Stimulated activated CD8-positive, alpha-beta memory T cell treated with anti-CD3 and anti-CD28 coated beads, Interleukin-7, amount 100 ng/mL, for 4 hours (primary cell): ENCODE results near the gene NARS2.
"Not testable (repeated sequence)": the region's sequence is repeated elsewhere in the genome, so short reads cannot be mapped to it uniquely, and the experiment has no call there.

Experiments
- DNase-seq, 2 donors: peaks; one replicate each; pipeline ENCODE4 v3.0.0-alpha.2; 2020; ENCODE audit warnings: low read depth in 2 of 2

NARS2 gene

DNA sequence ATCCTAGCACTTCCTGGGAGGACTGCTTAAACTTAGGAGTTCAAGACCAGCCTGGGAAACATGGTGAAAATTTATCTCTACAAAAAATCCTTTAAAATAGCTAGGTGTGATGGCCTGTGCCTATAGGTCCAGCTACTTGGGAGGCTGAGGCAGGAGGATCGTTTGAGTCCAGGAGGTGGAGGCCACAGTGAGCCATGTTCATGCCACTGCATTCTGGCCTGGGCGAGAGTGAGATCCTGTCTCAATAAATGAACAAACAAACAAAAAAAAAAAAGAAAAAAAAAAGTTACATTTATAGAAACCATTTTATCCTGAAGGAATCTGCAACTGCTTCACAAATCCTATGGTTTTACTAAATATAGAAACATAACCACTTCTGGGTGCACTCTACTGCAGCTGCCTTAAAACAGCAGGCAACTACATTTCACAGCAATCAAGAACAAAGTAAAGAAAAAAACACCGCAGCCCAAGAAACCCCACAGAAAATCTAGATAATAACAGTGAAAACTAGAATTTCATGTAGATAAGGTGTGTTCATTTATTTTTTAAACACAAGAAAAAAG lies 81.2 kb downstream of the NARS2 start:
- DNase-seq = no peak

DNA sequence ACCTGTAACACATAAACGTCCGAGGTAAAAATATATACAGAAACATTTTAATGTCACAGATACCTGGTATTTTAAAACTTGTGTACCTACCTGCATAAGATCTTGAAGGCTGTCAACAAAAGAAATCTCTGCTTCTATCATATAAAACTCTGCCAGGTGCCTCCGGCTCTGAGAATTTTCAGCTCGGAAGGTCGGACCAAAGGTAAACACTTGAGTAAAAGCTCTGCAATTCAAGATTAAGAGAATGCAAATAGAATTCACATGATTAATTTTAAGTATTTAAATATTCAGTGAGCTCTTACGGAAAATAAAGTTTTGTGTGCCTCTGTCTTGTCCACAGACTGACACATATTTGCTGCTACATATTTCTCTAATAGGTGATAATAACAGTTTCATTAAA lies 81.7 kb downstream of the NARS2 start:
- DNase-seq = no peak

DNA sequence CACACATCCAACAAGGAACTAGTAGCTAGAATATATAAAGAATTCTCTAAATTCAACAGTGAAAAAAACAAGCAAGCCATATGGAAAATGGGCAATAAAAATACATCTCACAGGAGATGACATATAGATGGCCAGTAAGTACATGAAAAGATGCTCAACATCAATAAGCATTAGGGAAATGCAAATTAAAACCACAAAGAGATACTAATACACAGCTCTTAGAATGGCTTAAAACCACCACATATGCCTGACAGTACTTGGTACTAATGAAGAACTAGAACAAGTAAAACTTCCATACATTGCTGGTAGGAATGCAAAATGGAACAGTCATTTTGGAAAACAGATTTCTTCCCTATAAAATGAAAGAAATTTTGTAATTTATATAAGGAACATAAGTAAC lies 85.5 kb downstream of the NARS2 start:
- DNase-seq = no peak

DNA sequence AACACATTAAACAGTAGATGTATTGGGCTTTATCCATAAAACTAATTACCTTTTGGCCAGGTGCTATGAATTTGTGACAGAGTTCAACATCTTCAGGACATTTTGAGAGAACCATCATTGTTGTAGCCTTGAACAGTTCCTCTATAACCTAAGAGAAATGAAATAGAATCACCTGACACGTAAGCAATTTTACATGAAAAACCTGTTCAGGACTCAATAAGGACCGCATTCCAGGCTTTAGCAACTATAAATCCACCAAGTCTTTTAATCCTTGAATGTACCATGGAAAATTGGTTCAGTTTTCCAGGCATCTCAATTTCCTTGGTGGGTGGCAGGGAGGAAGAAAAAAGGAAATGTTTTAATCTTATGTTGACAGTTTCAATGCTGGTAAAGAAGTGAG lies 96.1 kb downstream of the NARS2 start:
- no peak for DNase-seq

DNA sequence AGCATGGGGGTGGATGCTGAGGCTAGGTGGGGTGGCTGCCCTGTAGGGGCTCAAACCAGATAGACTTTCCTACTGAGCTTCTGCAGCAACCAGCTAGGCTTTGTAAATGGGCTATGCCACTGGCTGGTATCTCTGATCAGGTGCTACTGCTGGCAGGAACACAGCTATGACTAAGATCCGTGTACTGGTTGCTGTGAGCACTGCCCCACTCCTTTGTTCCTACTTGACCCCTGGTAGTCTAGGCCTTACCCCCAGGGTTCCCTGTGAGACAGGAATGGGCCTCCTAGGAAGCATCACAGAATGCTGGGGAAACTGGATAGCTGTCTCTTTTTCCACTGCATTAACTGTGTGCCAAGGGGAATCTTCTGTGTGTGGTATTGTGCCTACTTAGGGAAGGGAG lies 98.6 kb downstream of the NARS2 start:
- no peak for DNase-seq

DNA sequence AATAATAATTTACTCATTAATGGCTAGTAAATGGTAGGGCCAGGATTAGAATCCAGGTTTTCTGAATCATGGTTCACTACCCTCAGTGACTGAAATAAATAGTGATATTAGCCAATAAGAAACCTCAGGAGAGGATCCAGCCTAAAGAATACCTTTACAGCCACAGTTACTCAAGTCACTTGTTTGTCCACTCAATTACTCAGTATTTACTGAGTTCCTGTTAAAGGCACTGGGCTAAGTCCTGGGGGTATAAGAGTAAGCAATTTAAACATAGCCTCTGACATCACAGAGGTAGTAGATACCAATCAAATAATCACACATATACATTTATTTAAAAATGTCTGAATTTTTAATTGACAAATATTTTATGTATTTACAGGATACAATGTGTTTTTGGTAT lies 100.2 kb downstream of the NARS2 start:
- DNase-seq = no peak

DNA sequence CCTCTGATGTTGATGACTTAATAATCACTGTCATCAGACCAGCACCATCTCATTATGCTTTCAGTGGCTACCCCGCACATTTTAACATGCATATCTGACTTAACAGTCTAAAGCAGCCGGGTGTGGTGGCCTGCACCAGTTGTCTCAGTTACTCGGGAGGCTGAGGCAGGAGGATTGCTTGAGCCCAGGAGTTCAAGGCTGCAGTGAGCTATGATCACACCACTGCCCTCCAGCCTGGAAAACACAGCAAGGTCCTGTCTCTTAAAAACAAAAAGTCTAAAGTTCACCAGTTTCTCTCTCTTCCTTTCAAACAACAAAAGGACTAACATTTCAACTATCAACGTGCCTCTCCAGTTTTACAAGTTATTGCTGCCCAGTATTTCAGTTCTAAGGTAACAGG lies 101.8 kb downstream of the NARS2 start:
- DNase-seq = no peak

DNA sequence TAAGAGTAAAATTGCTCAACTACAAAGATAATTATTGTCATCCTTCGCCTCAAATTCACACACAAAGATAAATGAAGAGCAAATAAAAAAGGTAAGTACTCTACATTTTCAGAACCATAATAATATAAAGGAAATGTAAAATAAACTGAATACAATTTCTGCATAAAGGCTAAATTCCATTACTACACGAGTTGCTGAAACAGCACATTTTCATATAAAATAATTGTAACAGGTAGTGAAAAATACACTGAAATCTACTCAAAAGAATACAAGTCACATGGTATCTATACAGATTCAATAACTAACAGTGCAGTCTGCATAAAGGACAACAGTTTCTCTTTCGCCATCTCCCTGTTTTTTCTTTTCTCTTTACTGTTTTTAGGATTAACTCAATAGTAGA lies 102.3 kb downstream of the NARS2 start:
- DNase-seq = no peak

DNA sequence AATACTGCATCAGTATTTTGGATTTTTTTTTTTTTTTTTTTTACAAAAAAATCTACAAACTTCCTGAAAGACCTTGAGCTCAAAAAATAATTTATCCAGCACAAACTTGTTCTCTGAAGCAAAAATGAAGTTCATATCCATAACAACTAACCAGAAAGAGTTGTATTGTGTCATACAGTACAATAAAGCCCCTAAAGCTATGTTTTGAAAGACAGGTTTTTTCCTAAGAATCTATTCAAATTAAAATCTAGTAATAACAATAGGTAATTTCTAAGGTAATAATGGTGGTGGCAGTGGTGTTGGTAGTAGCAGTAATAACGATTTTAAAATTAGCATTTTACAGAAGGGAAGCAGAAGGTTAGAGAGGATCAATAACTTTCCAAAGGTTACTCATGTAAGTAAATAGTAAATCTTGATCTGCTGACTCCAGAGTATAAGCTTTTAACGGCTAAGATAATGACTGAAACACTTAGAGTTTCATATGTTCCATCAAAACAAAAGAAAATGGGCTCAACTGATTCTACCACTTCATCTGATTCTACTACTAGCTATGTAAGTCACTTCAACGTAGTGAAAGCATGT lies 103.7 kb downstream of the NARS2 start:
- no peak for DNase-seq

DNA sequence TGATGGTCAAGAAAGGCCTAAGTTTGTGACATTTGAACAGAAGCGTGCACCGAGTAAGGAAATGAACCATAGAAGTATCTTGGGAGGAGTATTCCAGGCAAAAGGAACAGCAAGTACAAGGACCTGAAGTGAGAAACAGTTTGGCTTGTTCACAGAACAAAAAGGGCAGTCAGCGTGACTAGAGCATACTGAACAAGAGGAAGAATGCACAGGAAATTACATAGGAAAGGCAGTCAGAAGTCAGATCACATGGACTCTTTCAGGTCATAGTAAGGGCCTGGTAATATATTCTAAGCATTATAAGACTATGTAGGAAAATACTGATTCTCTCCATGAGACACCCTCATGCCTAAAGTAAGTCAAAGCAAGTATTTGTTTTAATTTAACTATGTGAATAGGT lies 104.8 kb downstream of the NARS2 start:
- no peak for DNase-seq

DNA sequence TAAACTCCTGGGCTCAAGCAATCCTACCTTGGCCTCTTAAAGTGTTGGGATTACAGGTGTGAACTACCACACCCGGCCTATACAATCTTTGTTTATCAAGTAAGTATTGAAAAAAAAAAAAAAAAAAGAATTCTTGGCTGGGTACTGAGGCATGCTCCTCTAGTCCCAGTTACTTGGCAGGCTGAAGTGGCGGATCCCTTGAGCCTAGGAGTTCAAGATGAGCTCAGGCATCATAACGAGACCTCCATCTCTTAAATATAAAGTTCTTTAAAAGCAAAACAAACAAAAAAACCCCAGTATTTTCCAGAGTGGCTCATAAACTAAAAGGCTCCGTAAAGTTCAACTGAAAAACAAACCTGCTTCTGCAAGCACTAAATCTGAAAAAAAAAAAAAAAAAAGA lies 106.7 kb downstream of the NARS2 start:
- no peak for DNase-seq

DNA sequence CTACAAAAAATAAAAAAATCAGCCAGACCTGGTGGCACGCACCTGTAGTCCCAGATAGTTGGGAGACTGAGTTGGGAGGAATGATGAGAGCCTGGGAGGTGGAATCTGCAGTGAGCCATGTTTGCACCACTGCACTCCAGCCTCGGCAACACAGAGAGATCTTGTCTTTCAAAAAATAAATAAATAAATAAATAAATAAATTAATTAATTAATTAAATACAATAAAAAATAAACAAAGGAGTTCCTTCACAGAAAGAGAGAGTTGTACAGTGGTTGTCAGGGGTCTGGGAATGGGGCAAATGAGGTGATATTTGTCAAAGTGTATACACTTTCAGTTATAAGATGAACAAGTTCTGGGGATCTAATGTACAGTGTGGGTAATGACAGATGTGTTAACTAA lies 107.3 kb downstream of the NARS2 start:
- no peak for DNase-seq

DNA sequence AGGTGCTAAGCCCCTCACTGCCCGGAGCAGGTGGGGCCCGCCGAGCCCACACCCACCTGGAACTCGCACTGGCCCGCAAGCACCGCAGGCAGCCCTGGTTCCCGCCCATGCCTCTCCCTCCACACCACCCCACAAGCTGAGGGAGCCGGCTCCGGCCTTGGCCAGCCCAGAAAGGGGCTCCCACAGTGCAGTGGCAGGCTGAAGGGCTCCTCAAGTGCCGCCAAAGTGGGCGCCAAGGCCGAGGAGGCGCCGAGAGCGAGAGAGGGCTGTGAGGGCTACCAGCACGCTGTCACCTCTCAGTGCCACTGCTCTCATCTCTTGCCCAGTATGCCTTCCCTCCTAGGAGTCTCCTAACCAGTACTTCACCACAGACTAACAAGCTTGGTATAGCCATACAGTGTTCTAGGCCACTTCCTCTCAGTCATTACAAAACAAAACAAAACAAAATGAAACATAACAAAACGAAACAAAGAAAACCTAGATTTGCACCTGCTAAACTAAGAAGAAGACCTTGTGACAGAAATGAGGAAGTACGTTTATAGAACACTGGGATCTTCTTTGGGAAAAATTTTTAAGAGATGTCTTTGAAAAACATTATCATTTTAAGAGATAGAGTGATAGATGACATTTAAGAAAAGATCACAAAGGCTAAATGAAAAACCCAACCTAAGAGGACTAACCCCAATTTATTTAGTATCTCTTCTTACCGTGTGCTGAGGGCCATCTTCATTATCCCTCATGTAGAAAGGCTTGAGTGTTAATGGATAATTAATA lies 109.3 kb downstream of the NARS2 start:
- no peak for DNase-seq

DNA sequence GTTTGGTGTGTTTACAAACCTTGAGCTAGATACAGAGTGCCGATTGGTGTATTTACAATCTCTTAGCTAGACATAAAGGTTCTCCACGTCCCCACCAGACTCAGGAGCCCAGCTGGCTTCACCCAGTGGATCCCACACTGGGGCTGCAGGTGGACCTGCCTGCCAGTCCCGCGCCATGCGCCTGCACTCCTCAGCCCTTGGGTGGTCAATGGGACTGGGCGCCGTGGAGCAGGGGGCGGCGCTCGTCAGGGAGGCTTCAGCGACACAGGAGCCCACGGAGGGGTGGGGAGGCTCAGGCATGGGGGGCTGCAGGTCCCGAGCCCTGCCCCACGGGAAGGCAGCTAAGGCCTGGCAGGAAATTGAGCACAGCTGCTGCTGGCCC lies 109.9 kb downstream of the NARS2 start:
- DNase-seq = not testable (repeated sequence)

DNA sequence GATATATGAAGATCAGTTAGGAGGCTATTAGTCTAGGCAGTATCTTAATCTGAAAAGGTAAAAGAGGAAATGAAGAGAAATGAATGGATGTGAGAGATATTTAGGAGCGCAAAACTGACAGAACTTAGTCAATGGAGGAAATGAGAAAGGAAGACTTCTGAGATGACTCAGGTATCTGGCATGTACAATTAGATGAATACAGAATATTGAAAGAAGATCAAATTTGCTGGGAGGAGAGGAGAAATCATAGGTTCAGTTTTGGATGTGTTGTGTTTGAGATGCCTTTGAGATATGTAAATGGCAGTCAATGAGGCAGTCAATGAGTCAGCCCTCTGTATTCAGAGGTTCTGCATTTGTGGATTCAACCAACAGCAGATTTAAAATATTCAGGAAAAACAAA lies 114.2 kb downstream of the NARS2 start:
- no peak for DNase-seq

DNA sequence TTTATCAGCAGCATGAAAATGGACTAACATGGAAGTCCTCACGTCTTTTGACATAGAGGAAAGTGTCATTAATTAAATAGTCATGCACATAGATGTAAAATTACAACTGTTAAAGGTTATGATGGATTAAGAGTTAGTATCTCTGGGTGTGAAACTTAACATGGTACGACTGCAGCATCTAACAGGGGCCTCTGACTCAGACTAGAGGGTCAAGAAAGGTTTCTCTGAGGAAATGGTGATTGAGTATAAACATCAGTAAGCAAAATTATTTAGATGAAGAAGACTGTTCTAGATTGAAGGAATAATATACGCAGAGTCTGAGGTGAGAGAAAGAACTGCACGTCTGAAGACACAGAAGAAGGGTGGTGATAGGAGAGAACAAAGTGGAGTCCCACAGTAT lies 114.9 kb downstream of the NARS2 start:
- DNase-seq = no peak

DNA sequence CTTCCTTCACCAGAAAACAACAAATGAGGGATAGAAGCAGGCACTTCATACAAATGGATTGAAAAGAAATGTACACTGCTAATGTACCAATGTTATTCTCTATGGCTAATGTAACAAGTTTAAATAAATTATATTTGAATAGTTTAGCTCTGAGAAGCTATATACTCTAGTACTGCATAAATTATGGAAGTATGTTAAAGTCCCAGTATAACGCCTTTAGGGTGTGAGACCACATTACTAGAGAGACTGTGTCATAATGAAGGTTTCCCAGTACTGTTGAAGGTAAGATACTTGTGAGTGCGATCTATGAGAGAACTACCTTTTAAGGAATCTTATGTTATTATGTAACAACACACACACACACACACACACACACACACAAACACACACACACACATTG lies 117.2 kb downstream of the NARS2 start:
- DNase-seq = no peak

DNA sequence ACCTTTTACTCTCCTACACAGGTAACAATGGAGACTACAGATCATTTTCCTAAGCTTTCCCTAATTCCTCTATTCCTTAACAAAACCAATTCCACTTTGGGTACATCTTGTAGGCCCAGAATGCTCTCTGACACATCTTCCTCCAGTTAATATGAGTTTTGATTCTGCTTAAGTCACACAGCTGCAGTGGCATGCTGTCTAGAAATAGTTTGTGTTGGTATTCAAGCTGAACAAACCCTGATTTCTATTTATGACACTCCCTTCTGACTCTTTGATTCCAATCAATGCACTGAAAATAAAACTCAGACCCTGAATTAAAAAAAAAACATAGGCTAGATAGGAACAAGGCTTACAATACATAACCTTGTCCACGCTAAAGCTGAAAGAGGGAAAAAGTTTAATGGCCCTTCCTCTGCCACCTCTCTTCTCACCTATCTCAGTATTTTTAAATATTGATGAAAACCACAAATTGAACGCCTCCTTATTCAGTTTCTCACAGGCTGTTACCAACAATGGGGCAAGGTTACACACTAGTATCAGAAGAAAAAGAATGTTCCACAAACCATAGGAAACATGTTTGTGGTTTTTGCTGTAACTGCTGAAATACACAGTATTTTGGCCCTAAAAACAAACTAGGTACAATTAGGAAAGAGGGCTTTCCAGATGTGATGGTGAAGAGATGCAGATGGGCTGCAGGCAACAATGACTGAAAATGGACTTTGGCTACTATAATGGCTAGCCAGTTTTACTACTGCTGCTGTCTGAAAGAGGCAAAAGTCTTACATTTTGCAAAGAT lies 121.3 kb downstream of the NARS2 start:
- DNase-seq = no peak

DNA sequence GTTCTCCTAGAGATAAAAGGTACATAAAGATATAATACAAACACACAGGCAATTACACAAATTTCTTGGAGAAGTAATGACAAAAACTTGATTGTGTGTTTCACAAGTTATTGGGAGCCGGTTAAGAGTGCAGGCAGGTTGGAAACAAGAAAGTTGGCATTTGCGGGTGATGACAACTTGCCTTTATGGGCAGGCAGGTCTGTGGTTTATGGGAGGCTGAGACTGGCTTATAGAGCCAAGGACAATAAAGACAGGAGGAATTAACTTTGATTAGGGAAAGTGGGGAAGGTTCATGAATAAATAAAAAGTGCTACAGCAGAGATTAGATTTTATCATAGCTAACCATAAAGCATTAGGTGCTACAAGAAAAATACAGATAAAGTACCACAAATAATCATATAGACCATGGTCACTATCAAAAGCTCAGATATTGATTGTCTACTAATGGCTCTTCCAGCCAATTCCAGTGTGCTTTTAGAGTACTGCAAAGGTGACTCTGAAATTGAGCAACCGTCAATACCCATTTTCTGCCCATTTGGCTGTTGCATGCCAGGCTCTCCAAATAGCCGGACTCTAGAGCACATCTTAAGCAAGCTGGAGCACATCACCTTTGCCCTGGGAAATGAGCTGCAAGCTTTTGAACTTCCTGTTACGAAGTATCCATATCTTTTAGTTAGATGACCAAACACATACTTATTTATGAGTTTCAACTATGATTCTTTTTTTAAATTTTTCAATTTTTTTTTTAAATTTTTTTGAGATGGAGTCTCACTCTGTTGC lies 123.1 kb downstream of the NARS2 start:
- no peak for DNase-seq

DNA sequence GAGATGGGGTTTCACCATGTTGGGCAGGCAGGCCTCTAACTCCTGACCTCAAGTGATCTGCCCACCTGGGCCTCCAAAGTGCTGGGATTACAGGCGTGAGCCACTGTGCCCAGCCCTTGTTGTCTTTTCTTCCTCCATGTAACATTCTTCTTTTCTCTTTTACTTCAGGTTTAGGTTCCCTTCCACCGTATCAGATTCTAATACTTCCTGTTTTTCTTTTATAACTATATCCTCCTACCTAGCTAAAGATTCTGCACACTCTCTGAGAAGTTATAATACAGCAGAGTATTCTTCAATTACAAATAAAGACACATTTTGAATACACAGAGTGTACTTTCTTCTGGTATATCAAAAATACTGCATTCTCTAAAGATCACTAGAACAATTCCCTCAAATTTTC lies 123.8 kb downstream of the NARS2 start:
- no peak for DNase-seq

DNA sequence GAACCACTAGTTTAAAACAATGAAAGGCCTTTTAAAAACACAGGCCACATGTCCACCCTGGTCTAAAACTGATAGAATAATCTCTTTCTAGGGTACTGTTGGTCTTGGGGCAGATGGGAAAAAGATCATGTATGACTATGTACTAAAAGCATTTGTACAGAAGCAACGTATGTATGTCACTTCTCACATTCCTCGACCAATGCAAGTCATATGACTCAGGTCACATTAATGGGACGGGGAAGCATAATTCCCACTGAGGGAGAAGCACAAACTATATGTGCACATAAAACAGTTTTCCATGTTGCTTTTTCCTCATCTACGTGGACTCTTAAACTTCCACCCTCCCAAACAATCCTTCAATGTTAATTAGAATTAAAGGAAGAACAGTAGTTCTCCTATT lies 124.8 kb downstream of the NARS2 start:
- DNase-seq = no peak

DNA sequence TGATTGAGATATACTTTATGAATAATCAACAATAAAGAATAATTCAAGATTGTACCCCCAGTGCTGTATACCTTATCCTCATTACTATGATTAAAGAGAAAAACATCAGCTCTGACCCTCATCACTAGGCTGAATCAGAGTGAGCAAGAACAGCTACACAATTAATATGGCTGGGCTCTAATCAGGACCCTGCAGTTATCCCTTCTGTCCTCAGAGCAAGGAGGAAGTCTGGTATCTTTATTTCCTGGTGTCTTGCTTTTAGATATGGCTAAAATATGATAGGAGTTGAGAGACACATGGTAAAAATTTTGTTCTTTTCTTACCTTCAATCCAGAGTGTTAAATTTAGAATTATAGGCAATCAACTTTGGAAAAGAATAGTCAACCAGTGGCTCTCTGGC lies 128.5 kb downstream of the NARS2 start:
- DNase-seq = no peak
